Mesendoderm (in vitro differentiated cells): ENCODE measurements around the gene P3H3.

Experiments
- DNase-seq: peaks from one replicate; pipeline ENCODE4 v3.0.0; 2013
- H2AK5ac ChIP-seq: 2 replicates; pipeline ENCODE4 v1.6.1; 2013; ENCODE audit warnings: low read length, inconsistent platforms
- H2BK120ac ChIP-seq: 2 replicates; pipeline ENCODE4 v1.6.1; 2013; ENCODE audit warnings: low read depth, mild to moderate bottlenecking, low read length, moderate library complexity, mixed read lengths
- H2BK15ac ChIP-seq: replicated peaks from 2 replicates; pipeline ENCODE4 v1.6.1; 2013; ENCODE audit warnings: low read depth, mild to moderate bottlenecking, moderate library complexity
- H2BK5ac ChIP-seq: 2 replicates; pipeline ENCODE4 v1.6.1; 2013; ENCODE audit warnings: low read length, inconsistent platforms
- H3K18ac ChIP-seq: 2 replicates; pipeline ENCODE4 v1.6.1; 2013; ENCODE audit warnings: mild to moderate bottlenecking, low read length, mixed read lengths
- H3K23ac ChIP-seq: one replicate; pipeline ENCODE4 v1.6.1; 2013; ENCODE audit warnings: low read length
- H3K27ac ChIP-seq: 2 replicates; pipeline ENCODE4 v1.5.1; 2013; ENCODE audit warnings: low read depth, mild to moderate bottlenecking, inconsistent platforms, low read length, moderate library complexity
- H3K27me3 ChIP-seq: 2 replicates; pipeline ENCODE4 v1.6.1; 2013; ENCODE audit warnings: low read length, control low read depth, mild to moderate bottlenecking, inconsistent platforms; ENCODE audit not compliant: insufficient read depth, poor library complexity
- H3K36me3 ChIP-seq: 2 replicates; pipeline ENCODE4 v1.6.1; 2013; ENCODE audit warnings: low read length, inconsistent platforms; ENCODE audit not compliant: control insufficient read depth, insufficient read depth
- H3K4ac ChIP-seq: one replicate; pipeline ENCODE4 v1.6.1; 2013; ENCODE audit warnings: low read depth, mild to moderate bottlenecking, low read length, moderate library complexity
- H3K4me1 ChIP-seq: 2 replicates; pipeline ENCODE4 v1.6.1; 2013; ENCODE audit warnings: low read depth, low read length, inconsistent platforms; ENCODE audit not compliant: control insufficient read depth
- H3K4me2 ChIP-seq: 2 replicates; pipeline ENCODE4 v1.6.1; 2013; ENCODE audit warnings: low read length
- H3K4me3 ChIP-seq: 2 replicates; pipeline ENCODE4 v1.5.1; 2013; ENCODE audit warnings: mild to moderate bottlenecking, low read length
- H3K56ac ChIP-seq: one replicate; pipeline ENCODE4 v1.6.1; 2013; ENCODE audit warnings: low read length
- H3K79me1 ChIP-seq: 2 replicates; pipeline ENCODE4 v1.6.1; 2013; ENCODE audit warnings: low read length, inconsistent platforms
- H3K79me2 ChIP-seq: 2 replicates; pipeline ENCODE4 v1.6.1; 2013; ENCODE audit warnings: mild to moderate bottlenecking, low read length; ENCODE audit not compliant: control insufficient read depth, insufficient read depth
- H3K9ac ChIP-seq: 2 replicates; pipeline ENCODE4 v1.6.1; 2013; ENCODE audit warnings: low read length, inconsistent platforms
- H4K5ac ChIP-seq: one replicate; pipeline ENCODE4 v1.6.1; 2013; ENCODE audit warnings: low read length
- H4K8ac ChIP-seq: one replicate; pipeline ENCODE4 v1.6.1; 2013; ENCODE audit warnings: low read depth, mild to moderate bottlenecking, control low read depth, low read length, moderate library complexity
- WGBS: extraction: QIAGEN DNeasy Blood & Tissue Kit; methylation state at CpG from one replicate; pipeline ENCODE4 v1.1.7; 2013; ENCODE audit warnings: low lambda C conversion rate, missing lambda C conversion rate; ENCODE audit not compliant: insufficient coverage; ENCODE audit errors: extremely low coverage; 5-methylcytosine and 5-hydroxymethylcytosine counted together

The P3H3 gene

GRCh38 chr12:6837370-6838060, 9.3 kb downstream of the P3H3 start:
- H3K4me1 ChIP-seq, result no peaks in the 10 kb centered on the region
- H3K36me3 ChIP-seq, result peaks cover 18% of the 10 kb centered on the region
- H3K4me2 ChIP-seq, result no peak overlapping the region
- no CpG with 5 or more reads among the region's 26 CpGs for WGBS
- H3K56ac ChIP-seq, result no peak overlapping the region
- H3K79me2 ChIP-seq, result no peaks in the 10 kb centered on the region
- no peak overlapping the region for H3K23ac ChIP-seq
- H2AK5ac ChIP-seq, result no peak overlapping the region
- DNase-seq, result no peak
- H3K27ac ChIP-seq, result no peak overlapping the region
- no peak overlapping the region for H3K4me3 ChIP-seq
- no peaks in the 10 kb centered on the region for H3K27me3 ChIP-seq
- H3K18ac ChIP-seq, result no peak overlapping the region
- no peak overlapping the region for H2BK5ac ChIP-seq
- no peak overlapping the region for H3K4ac ChIP-seq
- no peak overlapping the region for H2BK120ac ChIP-seq
- no peaks in the 10 kb centered on the region for H3K79me1 ChIP-seq
- no peak overlapping the region for H4K8ac ChIP-seq
- no peak overlapping the region for H2BK15ac ChIP-seq
- no peak overlapping the region for H4K5ac ChIP-seq
- H3K9ac ChIP-seq, result no peak overlapping the region

DNA sequence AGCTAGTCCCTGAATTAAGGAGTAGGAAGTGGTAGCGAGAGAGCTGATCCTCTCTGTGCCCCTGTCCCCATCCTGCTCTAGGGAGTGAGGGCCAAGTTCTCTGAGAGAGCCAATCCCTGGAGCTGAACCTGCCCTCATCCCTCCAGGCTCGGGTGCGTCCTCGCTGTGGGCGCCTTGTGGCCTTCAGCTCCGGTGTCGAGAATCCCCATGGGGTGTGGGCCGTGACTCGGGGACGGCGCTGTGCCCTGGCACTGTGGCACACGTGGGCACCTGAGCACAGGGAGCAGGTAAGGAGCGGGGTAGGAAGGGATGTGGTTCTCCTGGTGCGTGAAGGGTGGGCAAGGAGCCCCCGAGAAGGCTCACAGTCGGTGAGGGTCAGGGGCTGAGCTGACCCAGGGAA, 10.6 kb downstream of the P3H3 start:
- no peak overlapping the region for H2BK15ac ChIP-seq
- no peaks in the 10 kb centered on the region for H3K79me2 ChIP-seq
- no CpG with 5 or more reads among the region's 16 CpGs for WGBS
- H2BK5ac ChIP-seq, result no peak overlapping the region
- H3K23ac ChIP-seq, result no peak overlapping the region
- no peak overlapping the region for H3K9ac ChIP-seq
- H3K4ac ChIP-seq, result no peak overlapping the region
- H3K27ac ChIP-seq, result no peak overlapping the region
- no peak overlapping the region for H2BK120ac ChIP-seq
- H3K4me3 ChIP-seq, result no peak overlapping the region
- H3K79me1 ChIP-seq, result no peaks in the 10 kb centered on the region
- no peak overlapping the region for H2AK5ac ChIP-seq
- no peak overlapping the region for H3K56ac ChIP-seq
- no peaks in the 10 kb centered on the region for H3K4me1 ChIP-seq
- no peak for DNase-seq
- no peak overlapping the region for H3K4me2 ChIP-seq
- no peaks in the 10 kb centered on the region for H3K27me3 ChIP-seq
- H3K36me3 ChIP-seq, result peaks cover 16% of the 10 kb centered on the region
- no peak overlapping the region for H3K18ac ChIP-seq
- H4K5ac ChIP-seq, result no peak overlapping the region
- no peak overlapping the region for H4K8ac ChIP-seq

- no peak overlapping the region for H3K56ac ChIP-seq
- no peak overlapping the region for H3K23ac ChIP-seq
- no peak overlapping the region for H3K4me3 ChIP-seq
- H3K27ac ChIP-seq, result no peak overlapping the region
- H3K4me2 ChIP-seq, result no peak overlapping the region
- WGBS, result no CpG with 5 or more reads among the region's 10 CpGs
- no peak overlapping the region for H2BK120ac ChIP-seq
- peak; percentile 8 for DNase-seq
- H3K9ac ChIP-seq, result no peak overlapping the region
- H3K36me3 ChIP-seq, result peaks cover 15% of the 10 kb centered on the region
- H3K79me2 ChIP-seq, result no peaks in the 10 kb centered on the region
- H3K79me1 ChIP-seq, result no peaks in the 10 kb centered on the region
- no peak overlapping the region for H4K5ac ChIP-seq
- no peak overlapping the region for H4K8ac ChIP-seq
- no peak overlapping the region for H2BK5ac ChIP-seq
- H3K18ac ChIP-seq, result no peak overlapping the region
- H3K27me3 ChIP-seq, result no peaks in the 10 kb centered on the region
- no peak overlapping the region for H2AK5ac ChIP-seq
- no peak overlapping the region for H2BK15ac ChIP-seq
- H3K4ac ChIP-seq, result no peak overlapping the region
- H3K4me1 ChIP-seq, result no peaks in the 10 kb centered on the region
Observed at GRCh38 chr12:6839482-6840201, 11.4 kb downstream of the P3H3 start.

DNA sequence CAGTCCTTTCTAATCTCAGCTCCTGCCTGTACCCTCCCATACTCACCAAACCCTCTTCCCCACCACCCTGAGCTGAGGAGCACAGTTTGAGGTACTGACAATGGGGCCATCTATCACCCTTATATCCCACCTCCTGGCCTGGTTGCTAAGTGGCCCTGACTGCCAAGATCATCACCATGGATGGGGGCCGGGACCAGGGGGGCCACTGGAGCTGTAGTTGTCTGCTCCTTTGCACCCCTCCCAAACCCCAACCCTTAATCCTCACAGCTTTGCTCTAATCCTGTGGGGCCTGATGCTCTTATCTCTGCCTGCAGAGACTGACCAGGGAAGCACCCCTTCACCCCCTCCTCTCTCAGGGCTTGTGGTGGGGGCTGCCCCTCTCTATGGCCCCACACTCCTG, 12.1 kb downstream of the P3H3 start:
- H2BK15ac ChIP-seq, result no peak overlapping the region
- H3K79me1 ChIP-seq, result no peaks in the 10 kb centered on the region
- no peak overlapping the region for H4K8ac ChIP-seq
- no peak overlapping the region for H4K5ac ChIP-seq
- H2AK5ac ChIP-seq, result no peak overlapping the region
- WGBS, result no CpG with 5 or more reads among the region's 1 CpG
- no peak overlapping the region for H3K4me3 ChIP-seq
- no peak overlapping the region for H3K9ac ChIP-seq
- H3K23ac ChIP-seq, result no peak overlapping the region
- H2BK5ac ChIP-seq, result no peak overlapping the region
- H3K18ac ChIP-seq, result no peak overlapping the region
- H3K27me3 ChIP-seq, result no peaks in the 10 kb centered on the region
- no peaks in the 10 kb centered on the region for H3K79me2 ChIP-seq
- peaks cover 19% of the 10 kb centered on the region for H3K36me3 ChIP-seq
- H3K4ac ChIP-seq, result no peak overlapping the region
- H3K4me2 ChIP-seq, result no peak overlapping the region
- no peak overlapping the region for H3K27ac ChIP-seq
- DNase-seq, result no peak
- H3K56ac ChIP-seq, result no peak overlapping the region
- H2BK120ac ChIP-seq, result no peak overlapping the region
- no peaks in the 10 kb centered on the region for H3K4me1 ChIP-seq

DNA sequence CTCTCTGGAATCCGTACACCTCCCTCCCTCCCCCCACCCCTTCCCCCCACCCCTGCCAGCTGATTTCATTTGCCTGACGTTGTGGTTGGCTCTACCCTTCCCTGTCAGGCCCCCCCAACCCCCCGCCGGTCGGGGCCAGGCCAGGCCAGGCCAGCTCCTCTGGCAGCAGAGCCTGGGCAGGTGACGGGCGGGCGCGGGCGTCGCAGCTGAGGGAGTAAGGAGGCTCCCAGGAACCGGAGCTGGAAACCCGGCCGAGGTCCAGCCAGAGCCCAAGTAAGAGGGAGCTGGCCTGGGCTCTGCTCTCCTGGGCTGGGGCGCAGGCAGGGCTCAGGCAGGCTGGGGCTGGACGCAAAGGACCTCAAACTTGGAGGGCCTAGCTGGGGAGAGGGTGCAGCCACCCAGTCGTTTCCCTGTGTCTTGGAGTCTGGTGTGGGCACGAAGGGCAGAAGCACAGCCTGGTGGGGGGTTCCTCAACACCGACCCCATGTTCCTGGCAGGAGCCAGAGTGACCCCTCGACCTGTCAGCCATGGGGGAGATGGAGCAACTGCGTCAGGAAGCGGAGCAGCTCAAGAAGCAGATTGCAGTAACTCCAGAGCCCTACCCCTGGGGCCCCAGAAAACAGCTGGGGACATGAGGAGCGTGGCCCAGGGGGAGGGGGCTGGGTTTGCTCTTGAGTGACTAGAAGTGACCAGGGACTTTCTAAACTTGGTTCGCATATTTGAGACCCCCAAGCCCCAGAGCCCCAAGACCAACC, 12.7 kb downstream of the P3H3 start, which contains the start of gene GNB3:
TSS of gene GNB3 (plus strand) at position 165 of the 755 bp plus-strand sequence. CDS start at position 528, 363 bp downstream.
- H3K27ac ChIP-seq, result no peak within 1 kb of the TSS
- no peaks in the 10 kb centered on the region for H3K27me3 ChIP-seq
- no peak within 1 kb of the TSS for H3K4me2 ChIP-seq
- no peak within 1 kb of the TSS for H3K18ac ChIP-seq
- H3K79me2 ChIP-seq, result no peaks in the 10 kb centered on the region
- no peaks in the 10 kb centered on the region for H3K79me1 ChIP-seq
- no peak within 1 kb of the TSS for H4K5ac ChIP-seq
- H3K4ac ChIP-seq, result no peak within 1 kb of the TSS
- H2AK5ac ChIP-seq, result no peak within 1 kb of the TSS
- no peak within 1 kb of the TSS for H4K8ac ChIP-seq
- no peak within 1 kb of the TSS for H3K9ac ChIP-seq
- H3K23ac ChIP-seq, result no peak within 1 kb of the TSS
- no peak for DNase-seq
- no peak within 1 kb of the TSS for H3K4me3 ChIP-seq
- peaks cover 19% of the 10 kb centered on the region for H3K36me3 ChIP-seq
- H2BK120ac ChIP-seq, result no peak within 1 kb of the TSS
- H2BK5ac ChIP-seq, result no peak within 1 kb of the TSS
- no peak within 1 kb of the TSS for H3K56ac ChIP-seq
- no peak within 1 kb of the TSS for H2BK15ac ChIP-seq
- no peaks in the 10 kb centered on the region for H3K4me1 ChIP-seq
- no CpG with 5 or more reads among the region's 24 CpGs for WGBS
